SKM-1 (cell line): Measurements from ENCODE around the gene YARS2.

Source experiments
- DNase-seq: peaks from one replicate; lab custom pipeline; 2025; ENCODE audit not compliant: unreplicated experiment; lab: John Stamatoyannopoulos, UW

YARS2 gene

GRCh38 chr12:32755654-32756475, at the start of gene YARS2:
Gene YARS2, minus strand, starts transcription at chr12:32755897. Its CDS starts 23 bp downstream, at chr12:32755874.
- peak; percentile 67 for DNase-seq

DNA sequence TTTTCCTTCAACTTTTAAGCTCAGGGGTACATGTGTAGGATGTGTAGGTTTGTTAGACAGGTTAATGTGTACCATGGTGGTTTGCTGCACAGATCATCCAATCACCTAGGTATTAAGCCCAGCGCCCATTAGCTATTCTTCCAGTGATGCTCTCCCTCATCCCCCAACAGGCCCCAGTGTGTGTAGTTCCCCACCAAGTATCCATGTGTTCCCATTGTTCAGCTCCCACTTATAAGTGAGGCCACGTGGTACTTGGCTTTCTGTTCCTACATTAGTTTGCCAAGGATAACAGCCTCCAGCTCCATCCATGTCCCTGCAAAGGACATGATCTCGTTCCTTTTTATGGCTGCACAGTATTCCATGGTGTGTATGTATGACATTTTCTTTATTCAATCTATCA, 48.6 kb upstream of the YARS2 start:
- DNase-seq = no peak

- no peak for DNase-seq
These were observed 45.7 kb upstream of the YARS2 start for GRCh38 chr12:32801269-32801980.

GRCh38 chr12:32794281-32794680, 38.6 kb upstream of the YARS2 start:
- DNase-seq = no peak

- DNase-seq = no peak
These were observed 34.2 kb upstream of the YARS2 start for GRCh38 chr12:32789916-32790315.

DNA sequence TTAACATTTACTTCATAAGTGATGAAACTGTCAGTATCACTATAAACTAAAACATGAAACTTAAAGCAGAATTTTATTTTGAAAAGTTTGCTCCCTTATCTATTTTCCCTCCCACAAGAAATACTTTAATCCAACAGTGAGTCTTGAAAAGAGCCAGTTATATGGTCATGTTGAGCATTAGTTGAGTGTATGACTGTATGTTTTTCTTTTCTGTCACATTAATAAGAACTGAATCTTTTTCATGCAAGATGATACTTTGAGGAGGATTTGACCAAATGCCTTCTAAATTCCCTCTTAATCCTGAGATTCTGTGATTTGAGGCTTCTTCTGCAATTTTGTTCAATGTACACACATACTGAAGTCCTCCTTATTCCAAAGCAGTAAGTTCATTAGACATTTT, 33.7 kb upstream of the YARS2 start:
- DNase-seq = no peak

DNA sequence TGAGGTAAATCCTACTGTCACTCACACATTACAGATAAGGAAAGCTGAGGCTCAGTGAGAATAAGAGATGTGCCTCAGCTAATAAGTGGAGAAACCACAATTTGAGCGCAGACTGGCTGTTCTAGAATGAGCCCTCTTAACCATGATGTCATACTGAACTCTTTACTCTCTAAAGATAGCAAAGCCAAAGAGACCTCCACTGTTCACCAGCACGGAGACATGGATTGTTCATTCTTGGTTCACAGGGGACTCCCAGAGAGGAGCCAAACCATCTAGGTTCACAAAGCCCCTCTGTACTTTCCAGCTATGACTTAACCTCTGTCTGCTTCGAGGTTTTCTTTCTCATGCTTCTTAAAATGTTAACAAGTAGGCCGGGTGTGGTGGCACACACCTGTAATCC, 32.7 kb upstream of the YARS2 start:
- DNase-seq = no peak

DNA sequence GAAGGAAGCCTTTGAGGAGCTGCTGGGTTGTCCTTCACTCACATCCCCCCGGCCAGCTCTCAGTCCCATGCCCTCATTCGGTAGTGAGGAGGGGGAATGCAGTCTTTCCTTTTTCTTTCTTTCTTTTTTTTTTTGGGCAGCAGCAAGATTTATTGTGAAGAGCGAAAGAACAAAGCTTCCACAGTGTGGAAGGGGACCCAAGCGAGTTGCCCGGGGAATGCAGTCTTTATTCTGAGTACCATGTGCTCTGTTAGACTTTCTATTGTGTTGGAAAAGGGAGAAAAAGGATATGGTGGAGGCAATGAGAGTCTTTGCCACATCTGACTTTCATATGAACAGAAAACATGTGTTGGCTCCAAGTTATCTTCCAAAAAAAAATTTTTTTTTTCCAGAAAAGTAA, 29.9 kb upstream of the YARS2 start:
- DNase-seq = no peak

GRCh38 chr12:32783029-32783428, 27.3 kb upstream of the YARS2 start:
- DNase-seq = no peak

- DNase-seq = no peak
These were observed 24.4 kb upstream of the YARS2 start for GRCh38 chr12:32780071-32780470.

- no peak for DNase-seq
These were observed 22.0 kb upstream of the YARS2 start for GRCh38 chr12:32777691-32778175.

- no peak for DNase-seq
These were observed 21.5 kb upstream of the YARS2 start for GRCh38 chr12:32777159-32777558.

GRCh38 chr12:32776258-32776657, 20.6 kb upstream of the YARS2 start:
- no peak for DNase-seq

- DNase-seq = no peak
These were observed 18.0 kb upstream of the YARS2 start for GRCh38 chr12:32773691-32774090.

DNA sequence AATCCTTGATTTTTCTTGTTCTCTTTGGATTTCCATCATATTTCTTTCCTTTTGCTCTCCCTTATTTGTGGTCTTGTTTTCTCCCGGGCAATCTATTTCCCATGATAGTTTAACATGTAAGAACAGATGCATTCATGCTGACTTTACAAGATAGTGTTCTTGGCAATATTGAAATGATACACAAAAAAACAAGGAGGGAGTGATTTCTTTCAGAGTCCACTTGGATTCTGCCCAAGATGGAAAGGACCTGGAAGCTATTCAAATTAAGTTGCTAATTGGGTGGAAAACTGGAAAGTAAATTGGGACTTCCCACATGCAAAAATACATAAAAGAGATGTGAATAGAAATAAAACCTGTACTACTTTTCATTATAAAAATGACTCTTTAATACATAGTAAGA, 14.4 kb upstream of the YARS2 start:
- no peak for DNase-seq

GRCh38 chr12:32768518-32768917, 12.8 kb upstream of the YARS2 start:
- DNase-seq = no peak

DNA sequence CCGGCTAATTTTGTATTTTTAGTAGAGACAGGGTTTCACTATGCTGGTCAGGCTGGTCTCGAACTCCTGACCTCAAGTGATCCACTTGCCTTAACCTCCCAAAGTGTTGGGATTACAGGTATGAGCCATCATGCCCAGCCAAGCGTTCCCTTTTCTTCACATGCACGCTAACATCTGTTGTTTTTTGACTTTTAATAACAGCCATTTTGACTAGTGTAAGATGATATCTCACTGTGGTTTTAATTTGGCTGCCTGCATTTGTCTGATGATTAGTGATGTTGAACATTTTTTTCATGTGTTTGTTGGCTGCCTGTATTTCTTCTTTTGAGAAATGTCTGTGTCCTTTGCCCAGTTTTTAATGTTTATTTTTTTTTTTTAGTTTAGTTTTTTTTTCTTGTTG, 10.2 kb upstream of the YARS2 start:
- no peak for DNase-seq

DNA sequence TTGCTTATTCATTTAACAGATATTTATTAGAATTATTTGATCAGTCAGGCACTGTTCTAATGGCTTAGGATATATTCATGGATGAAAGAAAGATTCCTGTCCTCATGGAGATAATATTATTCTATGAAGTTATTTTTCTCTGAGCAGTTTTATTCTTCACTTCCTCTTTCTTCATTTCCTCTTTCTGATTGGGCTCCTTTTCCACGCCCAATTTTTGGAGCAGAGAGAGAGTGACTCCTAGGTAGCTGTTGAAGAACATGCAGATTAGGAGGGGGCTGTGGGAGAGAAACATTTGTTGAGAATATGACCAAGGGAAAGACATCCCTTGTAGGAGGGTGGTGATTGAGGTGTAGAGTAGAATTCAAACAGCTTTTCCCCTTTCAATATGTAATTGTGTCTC, 6.0 kb upstream of the YARS2 start:
- DNase-seq = peak; percentile 13

DNA sequence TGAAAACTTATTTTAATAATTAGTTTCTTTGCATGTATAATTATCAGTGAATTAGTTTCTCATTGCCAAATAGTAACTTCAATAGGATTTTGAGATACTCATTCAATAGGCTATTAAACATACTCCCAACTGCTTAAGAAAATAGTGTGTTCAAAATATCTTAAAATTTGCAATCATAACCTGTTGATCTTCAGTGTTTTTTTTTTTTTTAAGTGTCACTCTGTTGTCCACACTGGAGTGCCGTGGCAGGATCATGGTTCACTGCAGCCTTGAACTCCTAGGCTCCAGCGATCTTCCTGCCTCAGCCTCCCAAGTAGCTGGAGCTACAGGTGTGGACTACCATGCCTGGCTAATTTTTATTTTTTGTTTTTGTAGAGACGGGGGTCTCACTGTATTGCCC, 1.5 kb upstream of the YARS2 start:
- DNase-seq = no peak

DNA sequence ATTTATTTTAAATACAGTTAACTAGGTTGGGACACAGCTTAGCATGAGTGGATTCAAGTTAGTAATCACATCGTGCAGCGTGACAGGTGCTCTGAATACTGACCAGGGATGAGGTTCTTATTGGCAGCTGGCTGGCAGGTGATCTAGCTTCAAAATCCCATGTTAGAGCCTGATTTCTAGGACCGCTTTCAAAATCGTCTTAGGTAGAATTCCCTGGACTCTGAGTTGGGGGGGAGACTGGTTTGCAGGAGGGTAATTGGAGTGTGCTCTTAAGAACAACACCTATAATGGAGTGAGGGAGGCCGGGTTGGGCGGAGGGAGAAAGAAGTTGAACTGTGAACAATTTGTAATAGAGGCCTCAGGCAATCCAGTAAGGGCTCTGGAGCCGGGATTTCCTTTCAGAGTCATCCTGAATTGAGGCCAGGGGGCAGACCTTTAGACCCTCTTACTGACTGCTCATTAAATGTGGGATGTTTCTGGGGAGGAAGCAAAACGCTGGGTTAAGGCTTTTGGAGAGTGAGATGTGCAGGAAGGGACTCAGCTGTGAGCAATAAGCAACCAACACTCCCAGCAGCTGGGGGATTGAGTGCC, 874 bp upstream of the YARS2 start:
- no peak for DNase-seq

GRCh38 chr12:32755051-32755653, 545 bp downstream of the YARS2 start:
- peak; percentile 15 for DNase-seq

DNA sequence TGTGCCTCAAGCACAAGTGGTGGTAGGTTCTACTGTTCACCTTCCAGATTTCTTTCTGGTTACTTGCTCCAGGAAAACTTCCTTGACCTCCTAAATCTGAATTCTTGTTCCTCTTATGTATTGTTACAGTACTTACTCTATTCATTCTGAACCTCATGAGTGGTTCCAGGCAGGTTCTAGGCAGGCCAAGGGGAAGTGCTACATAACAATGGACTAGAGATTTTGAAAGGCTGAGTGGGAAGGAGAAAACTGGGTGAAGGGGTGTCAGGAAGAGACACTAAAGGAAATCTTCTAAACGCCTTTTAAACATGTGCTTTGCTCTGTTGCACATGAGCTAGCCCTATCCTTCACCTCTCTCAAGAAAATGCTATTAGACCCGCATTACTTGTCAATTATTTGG, 1.6 kb downstream of the YARS2 start:
- DNase-seq = no peak
